Activated CD4-positive, CD25-positive, alpha-beta regulatory T cell treated with anti-CD3 and anti-CD28 coated beads, Interleukin-2, amount 50 U/mL, for 24 hours (primary cell): Measurements from ENCODE around the gene CSAD.
"Not testable (repeated sequence)": the region's sequence is repeated elsewhere in the genome, so short reads cannot be mapped to it uniquely, and the experiment has no call there.

Experiments
- ATAC-seq, 2 donors: fragments of 150-1000 bp; cut with Tn5 transposase; one replicate each; pipeline ENCODE4 v1.10.0; 2021; ENCODE audit warnings: mild to moderate bottlenecking in 1 of 2, moderate library complexity in 1 of 2

Gene CSAD

GRCh38 chr12:53177447-53177846, 3.3 kb downstream of the CSAD start:
- not testable (repeated sequence) for ATAC-seq

DNA sequence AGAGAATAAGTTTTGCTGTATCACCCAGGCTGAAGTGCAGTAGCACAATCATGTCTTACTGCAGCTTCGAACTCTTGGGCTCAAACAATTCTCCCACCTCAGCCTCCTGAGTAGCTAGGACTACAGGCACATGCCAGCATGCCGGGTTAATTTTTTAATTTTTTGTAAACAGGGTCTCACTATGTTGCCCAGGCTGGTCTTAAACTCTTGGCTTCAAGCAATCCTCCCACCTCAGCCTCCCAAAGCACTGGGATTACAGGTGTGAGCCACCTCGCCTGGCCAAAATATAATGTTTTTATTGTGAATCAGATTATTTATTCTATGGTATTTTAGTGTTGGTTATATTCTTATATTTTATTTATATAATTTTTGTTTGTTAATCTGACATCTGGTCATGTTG, 4.0 kb downstream of the CSAD start:
- ATAC-seq, result no peak

- ATAC-seq, result no peak
Observed at GRCh38 chr12:53174881-53175491, 5.7 kb downstream of the CSAD start.

- ATAC-seq, result no peak
Observed at GRCh38 chr12:53173085-53173715, 7.5 kb downstream of the CSAD start.

- no peak for ATAC-seq
Observed at GRCh38 chr12:53172352-53172751, 8.4 kb downstream of the CSAD start.

GRCh38 chr12:53171725-53172329, 8.9 kb downstream of the CSAD start:
- no peak for ATAC-seq

DNA sequence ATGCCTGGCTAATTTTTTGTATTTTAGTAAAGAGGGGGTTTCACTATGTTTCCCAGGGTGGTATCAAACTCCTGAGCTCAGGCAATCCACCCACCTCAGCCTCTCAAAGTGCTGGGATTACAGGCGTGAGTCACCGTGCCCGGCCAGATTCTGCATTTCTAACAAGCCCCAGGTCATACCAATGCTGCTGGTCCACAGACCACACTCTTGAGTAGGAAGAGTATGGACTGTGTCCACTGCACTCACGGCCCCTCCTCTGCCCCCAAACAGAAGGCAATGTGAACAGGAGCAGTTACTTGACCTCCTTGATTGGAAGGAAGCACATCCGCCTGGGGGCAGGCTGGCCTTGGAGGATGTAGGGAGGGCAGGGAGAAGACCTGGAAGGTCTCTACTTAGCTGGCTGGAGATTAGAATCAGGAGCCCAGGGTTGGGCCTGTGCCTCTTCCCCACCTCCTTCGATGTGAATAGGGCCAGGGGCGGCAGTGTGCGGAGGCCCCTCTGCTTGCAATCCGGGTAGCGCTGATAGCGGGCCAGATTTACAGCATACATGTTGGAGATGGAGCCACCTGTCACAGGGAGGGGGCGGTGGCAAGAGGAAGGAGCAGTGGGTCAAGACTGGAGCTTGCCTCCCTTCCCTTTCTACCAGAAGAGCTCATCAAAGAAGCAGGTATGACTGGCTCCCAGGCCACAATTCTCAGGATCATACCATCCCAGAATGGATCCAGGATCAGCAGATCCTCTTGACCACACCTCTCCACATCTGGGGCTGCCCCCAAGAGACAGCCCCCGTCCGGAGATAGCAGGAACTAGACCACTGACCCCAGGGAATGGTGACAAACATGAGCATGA, 9.6 kb downstream of the CSAD start:
- ATAC-seq, result no peak

DNA sequence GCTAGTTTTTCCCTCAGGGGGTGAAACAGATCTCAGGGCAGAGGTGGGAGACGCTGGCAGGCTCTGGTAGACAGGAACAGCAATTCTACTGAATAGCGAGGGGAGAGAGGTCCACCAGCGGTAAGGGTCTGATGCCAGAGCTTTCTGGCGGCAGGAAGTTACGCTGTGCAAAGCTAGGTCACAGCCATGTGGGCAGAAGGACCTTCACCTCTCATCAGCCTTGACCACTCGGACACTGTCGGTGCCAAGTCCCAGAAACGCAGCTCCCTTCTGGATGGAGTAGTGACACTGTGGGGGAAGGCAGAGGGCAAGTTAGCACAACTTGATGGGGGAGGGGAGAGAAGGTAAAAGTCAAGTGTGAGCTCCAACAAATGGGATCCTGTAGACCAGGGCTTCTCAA, 10.5 kb downstream of the CSAD start:
- ATAC-seq, result no peak

DNA sequence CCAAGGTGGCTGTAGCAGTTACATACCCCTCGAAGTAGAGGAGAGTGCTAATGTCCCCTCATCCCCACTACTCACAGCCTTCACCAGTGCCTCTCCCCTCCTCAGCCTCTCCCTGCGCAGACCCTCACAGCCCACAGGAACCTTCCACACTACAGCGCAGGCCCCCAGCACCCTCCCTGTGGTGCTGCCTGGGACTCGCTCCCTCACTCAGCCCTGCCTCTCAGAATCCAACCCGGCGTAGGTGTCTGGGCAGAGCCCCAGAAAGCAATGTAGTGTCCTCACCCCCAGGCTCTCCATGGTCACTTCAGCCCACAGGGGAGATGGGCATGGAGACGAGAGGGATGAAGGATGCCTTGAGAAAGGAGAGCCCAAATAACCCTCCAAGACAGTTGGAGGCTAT, 11.1 kb downstream of the CSAD start:
- no peak for ATAC-seq

- no peak for ATAC-seq
Observed at GRCh38 chr12:53166837-53167236, 13.9 kb downstream of the CSAD start.

DNA sequence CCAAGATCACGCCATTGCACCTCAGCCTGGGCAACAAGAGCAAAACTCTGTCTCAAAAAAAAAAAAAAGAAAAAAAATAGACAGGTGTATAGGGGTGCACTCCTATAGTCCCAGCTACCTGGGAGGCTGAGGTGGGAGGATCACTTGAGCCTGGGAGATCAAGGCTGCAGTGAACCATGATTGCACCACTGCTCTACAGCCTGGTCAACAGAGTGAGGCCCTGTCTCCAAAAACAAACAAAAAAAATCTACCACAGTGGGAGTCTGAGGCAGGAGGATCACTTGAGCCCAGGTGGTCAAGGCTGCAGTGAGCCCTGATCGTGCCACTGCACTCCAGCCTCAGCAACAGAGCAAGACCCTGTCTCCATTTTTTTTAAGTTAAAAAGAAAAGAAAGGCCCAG, 17.7 kb downstream of the CSAD start:
- ATAC-seq, result not testable (repeated sequence)

DNA sequence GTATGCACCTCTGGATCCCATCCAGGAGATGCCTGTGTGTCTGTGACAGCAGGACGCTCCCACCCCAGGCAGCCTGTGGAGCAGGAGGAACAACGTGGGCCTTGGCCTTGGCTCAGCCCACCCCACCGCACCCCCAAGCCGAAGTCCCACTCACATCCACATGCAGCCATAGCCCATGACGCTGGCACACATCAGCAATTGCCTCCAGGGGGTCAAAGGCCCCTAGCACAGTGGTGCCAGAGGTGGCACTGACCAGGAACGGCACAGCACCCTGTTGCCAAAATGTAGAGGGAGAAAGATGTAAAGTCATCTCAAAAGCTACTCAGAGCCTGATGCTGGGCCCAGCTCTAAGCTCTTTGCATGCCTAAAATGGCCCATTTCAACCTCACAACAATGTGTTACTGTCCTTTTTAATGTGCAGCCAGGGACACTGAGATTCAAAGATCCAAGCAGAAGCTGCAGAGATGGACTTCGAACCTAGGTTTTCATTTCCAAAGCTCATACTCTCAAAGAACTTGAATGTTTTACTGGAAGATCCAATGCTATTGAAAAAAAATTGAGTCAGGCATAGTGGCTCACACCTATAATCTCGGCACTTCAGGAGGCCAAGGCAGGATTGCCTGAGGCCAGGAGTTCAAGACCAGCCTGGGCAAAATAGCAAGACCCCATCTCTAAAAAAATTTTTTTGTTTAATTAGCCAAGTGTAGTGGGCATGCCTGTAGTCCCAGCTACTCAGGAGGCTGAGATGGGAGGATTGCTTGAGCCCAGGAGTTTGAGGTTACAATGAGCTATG, 19.4 kb downstream of the CSAD start:
- no peak for ATAC-seq

DNA sequence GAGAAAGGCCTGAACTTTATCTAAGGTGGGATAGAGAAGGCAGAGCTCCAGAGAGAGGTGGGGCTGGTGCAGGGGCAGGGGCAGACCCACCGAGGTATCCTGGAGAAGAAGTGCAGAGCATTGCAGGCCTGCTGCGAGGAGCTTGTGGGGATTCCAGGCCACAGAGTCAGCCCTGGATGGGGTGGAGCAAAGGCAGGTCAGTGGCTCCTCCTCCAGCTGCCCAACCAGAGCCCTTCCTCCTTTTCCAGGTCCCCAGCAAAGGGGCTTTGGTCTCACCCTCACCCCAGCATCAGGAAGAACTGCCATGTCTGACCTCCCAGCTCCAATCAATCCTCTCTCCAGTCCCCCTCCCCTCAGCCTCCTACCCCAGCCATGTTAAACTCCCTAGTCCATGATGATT, 20.1 kb downstream of the CSAD start:
- ATAC-seq, result no peak

DNA sequence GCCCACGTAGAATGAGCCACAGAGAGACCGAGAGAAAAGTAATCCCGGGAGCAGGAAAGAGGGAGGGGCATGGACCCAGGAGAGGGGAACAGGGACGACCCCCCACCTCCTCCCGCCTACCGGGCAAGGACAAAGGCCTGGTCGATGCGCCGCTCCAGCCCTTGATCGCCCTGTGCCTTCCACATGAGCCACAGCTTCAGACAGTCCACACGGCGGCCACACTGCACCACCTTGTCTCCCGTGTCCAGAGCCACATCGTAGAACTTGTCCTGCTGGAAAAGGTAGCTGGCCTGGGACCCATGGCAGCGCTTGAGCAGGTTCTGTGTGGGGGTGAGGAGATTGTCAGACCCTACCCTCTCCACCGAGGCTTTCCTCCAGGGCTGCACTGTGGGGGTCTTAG, 20.7 kb downstream of the CSAD start:
- ATAC-seq, result no peak

GRCh38 chr12:53159195-53159839, 21.4 kb downstream of the CSAD start:
- peak; percentile 98 to 99 for ATAC-seq

GRCh38 chr12:53152390-53152789, 28.3 kb downstream of the CSAD start:
- no peak for ATAC-seq

DNA sequence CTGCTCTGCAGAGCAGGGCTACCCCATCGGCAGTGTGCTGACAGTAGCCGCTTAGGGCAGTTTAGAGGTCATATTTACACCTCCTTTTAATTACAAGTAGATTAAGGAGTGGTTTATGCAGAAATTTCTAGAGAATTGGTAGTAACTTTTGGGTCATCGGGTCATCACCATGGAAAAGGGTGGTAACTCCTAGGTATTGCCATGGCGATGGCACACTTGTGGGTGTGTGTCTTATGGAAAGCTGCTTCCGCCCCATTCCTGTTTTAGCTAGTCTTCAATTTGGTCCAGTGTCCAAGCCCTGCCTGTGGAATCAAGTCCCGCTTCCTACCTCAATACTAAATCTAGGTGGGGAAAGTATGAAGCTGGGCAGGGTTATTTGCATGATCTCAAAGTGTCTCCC, 29.7 kb downstream of the CSAD start:
- no peak for ATAC-seq

GRCh38 chr12:53147653-53148052, 33.1 kb downstream of the CSAD start:
- no peak for ATAC-seq

DNA sequence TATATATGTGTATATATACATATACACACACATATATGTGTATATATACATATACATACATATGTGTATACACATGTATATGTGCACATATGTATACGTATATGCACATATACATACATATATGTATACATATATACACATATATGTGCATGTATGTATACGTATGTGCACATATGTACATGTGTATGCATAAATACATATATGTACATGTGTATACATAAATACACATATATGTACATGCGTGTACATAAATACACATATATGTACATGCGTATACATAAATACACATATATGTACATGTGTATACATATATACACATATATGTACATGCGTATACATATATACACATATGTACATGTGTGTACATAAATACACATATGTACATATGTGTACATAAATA, 33.5 kb downstream of the CSAD start:
- ATAC-seq, result no peak

DNA sequence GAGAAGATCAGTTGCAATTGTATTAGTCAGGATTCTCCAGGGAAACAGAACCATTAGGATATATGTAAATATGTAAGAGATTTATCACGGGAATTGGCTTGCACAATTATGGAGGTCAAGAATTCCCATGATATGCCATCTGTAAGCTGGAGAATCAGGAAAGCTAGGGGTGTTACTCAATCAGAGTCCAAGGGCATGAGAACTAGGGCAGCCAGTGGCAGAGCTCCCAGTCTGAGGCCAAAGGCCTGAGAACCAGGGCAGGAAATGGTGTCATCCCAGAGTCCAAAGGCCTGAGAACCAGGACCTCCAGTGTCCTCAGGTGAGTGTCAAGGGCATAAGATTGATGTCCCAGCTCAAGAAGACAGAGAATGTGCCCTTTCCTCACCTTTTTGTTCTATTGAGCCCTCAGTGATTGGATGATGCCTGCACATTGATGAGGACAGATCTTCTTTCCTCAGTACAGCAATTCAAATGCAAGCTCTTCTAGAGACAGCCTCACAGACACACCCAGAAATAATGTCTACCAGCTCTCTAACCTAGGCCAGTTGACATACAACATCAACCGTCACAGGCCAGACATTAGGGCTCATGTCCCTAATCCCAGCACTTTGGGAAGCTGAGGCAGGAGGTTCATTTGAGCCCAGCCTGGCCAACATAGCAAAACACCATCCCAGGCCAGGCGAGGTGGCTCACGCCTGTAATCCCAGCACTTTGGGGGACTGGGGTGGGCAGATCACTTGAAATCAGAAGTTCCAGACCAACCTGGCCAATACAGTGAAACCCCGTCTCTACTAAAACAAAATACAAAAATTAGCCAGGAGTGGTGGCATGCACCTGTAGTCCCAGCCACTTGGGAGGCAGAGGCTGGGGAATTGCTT, 35.1 kb downstream of the CSAD start:
- ATAC-seq, result no peak

GRCh38 chr12:53143355-53143754, 37.4 kb downstream of the CSAD start:
- no peak for ATAC-seq
